Measurements from ENCODE around the gene KCNJ13. TPM values are rescaled to one million over a fixed set of nuclear protein-coding genes. Genes with fewer than 3 reads are reported as not detected.

Gene KCNJ13
- total RNA-seq, 1 experiment from 2014 or later: not detected

DNA sequence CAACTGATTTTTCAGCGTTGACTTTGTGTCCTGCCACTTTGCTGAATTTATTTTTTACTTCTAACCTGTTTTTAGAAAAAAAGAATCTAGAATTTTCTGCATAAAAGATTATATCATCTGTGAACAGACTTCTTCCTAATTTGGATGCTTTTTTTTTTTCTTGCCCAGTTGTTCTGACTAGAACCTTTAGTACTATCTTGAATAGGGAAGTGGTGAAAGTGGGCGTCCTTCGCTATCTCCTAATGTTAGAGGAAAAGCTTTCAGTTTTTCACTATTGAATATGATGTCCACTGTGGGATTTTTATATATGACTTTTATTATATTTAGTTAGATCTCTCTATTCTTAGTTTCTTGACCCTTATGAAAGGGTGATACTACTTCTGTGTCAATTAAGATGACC is 25.7 kb upstream of the KCNJ13 start:
- Histone ChIP-seq H3K9ac (ENCODE audit: low read length) (no peak overlapping the region), H3K4me2 (ENCODE audit: low read length) (no peak overlapping the region), H3K9me2 (ENCODE audit: insufficient read depth) (no peaks in the 10 kb centered on the region), H3K36me3 (ENCODE audit: control insufficient read depth in 1 of 2, insufficient read depth in 2 of 2, low read length in 2 of 2) (peaks cover 7 to 8% of the 10 kb centered on the region in 2 experiments; a peak in 2 of 4 replicates), H3K27ac (ENCODE audit: low read depth, low read length) (no peak overlapping the region), H3K4me1 (ENCODE audit: control insufficient read depth in 1 of 2, insufficient read depth in 2 of 2, low read length in 2 of 2) (no peaks in the 10 kb centered on the region), H3K4me3 (replicated peaks in 1 of 2; ENCODE audit: low read depth in 1 of 2, low read length in 2 of 2) (no peak overlapping the region), H3K79me2 (ENCODE audit: insufficient read depth, low read length) (peaks cover 11% of the 10 kb centered on the region; the same call in 1 of the 2 replicates), H3K9me3 (ENCODE audit: control insufficient read depth in 1 of 2, insufficient read depth in 1 of 2, low read depth in 1 of 2, low read length in 2 of 2) (no peaks in the 10 kb centered on the region), H3K27me3 (ENCODE audit: insufficient read depth, low read length) (no peaks in the 10 kb centered on the region), H4K20me1 (ENCODE audit: insufficient read depth) (no peaks in the 10 kb centered on the region), H2AFZ (ENCODE audit: low read depth, low read length, poor library complexity, severe bottlenecking) (no peak overlapping the region)
- DNase-seq (ENCODE audit: low read depth, low spot score) (no peak), ATAC-seq (no peak)
- no TSS peak for BruUV-seq (replicated peaks)
- intact Hi-C loops (cut with micrococcal nuclease): no loop called here
- no peak for TF ChIP-seq EZH2 (IDR thresholded peaks at IDR 0.05)
- no peak for TF ChIP-seq ZFX (IDR thresholded peaks at IDR 0.05)
- ChIA-PET POLR2A (no interaction called here), RAD21 (ENCODE audit: low non-redundant PET in 1 of 2, low total read pairs in 2 of 2, uncharacterized antibody in 2 of 2, unreplicated experiment in 2 of 2) (no interaction called here), CTCF (no interaction called here)

GRCh38 chr2:232800166-232800565 is 23.8 kb upstream of the KCNJ13 start:
- Histone ChIP-seq H2AFZ (ENCODE audit: low read depth, low read length, poor library complexity, severe bottlenecking) (no peak overlapping the region), H3K36me3 (ENCODE audit: control insufficient read depth in 1 of 2, insufficient read depth in 2 of 2, low read length in 2 of 2) (peaks cover 3 to 21% of the 10 kb centered on the region in 2 experiments; a peak in 3 of 4 replicates)

DNA sequence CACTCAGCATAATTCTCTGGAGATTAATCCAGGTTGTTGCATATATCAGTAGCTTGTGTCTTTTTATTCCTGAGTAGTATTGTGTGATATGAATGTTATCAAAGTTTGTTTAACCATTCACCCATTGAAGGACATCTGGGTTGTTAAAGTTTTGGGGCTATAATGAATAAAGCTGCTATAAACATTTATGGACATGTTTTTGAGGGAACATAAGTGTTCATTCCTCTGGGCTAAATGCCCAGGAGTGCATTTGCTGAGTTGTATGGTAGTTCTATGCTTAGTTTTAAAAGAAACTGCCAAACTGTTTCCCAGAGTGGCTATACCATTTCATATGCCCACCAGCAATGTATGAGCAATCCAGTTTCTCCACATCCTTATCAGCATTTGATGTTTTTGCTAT is 21.8 kb upstream of the KCNJ13 start:
- Histone ChIP-seq H3K4me3 (replicated peaks in 1 of 2; ENCODE audit: low read depth in 1 of 2, low read length in 2 of 2) (no peak overlapping the region), H3K27me3 (ENCODE audit: insufficient read depth, low read length) (no peaks in the 10 kb centered on the region), H3K4me2 (ENCODE audit: low read length) (no peak overlapping the region), H3K79me2 (ENCODE audit: insufficient read depth, low read length) (peaks cover 5% of the 10 kb centered on the region; the same call in 1 of the 2 replicates), H3K4me1 (ENCODE audit: control insufficient read depth in 1 of 2, insufficient read depth in 2 of 2, low read length in 2 of 2) (no peaks in the 10 kb centered on the region), H2AFZ (ENCODE audit: low read depth, low read length, poor library complexity, severe bottlenecking) (no peak overlapping the region), H3K27ac (ENCODE audit: low read depth, low read length) (no peak overlapping the region), H3K9me2 (ENCODE audit: insufficient read depth) (no peaks in the 10 kb centered on the region), H4K20me1 (ENCODE audit: insufficient read depth) (no peaks in the 10 kb centered on the region), H3K9me3 (ENCODE audit: control insufficient read depth in 1 of 2, insufficient read depth in 1 of 2, low read depth in 1 of 2, low read length in 2 of 2) (no peaks in the 10 kb centered on the region), H3K36me3 (ENCODE audit: control insufficient read depth in 1 of 2, insufficient read depth in 2 of 2, low read length in 2 of 2) (peaks cover 3 to 31% of the 10 kb centered on the region in 2 experiments; a peak in 3 of 4 replicates), H3K9ac (ENCODE audit: low read length) (no peak overlapping the region)
- DNase-seq (ENCODE audit: low read depth, low spot score) (no peak), ATAC-seq (no peak)
- intact Hi-C loops (cut with micrococcal nuclease): no loop called here
- RAD21 ChIA-PET (ENCODE audit: low non-redundant PET in 1 of 2, low total read pairs in 2 of 2, uncharacterized antibody in 2 of 2, unreplicated experiment in 2 of 2): no interaction called here
- TF ChIP-seq MAX (IDR thresholded peaks at IDR 0.05) (no peak), POLR2AphosphoS5 (IDR thresholded peaks at IDR 0.05; ENCODE audit: low read depth, low read length) (no peak), FOSL1 (IDR thresholded peaks at IDR 0.05; ENCODE audit: low read depth) (no peak), POLR2A (IDR thresholded peaks at IDR 0.05; ENCODE audit: borderline replicate concordance, extremely low read depth, insufficient read depth, insufficient read length) (no peak), EZH2 (IDR thresholded peaks at IDR 0.05) (no peak)
- CTCF ChIA-PET: interaction anchor here (1.0 kb wide), 1 partner anchor 9 kb away, joined by 4 read pairs; no protein-coding TSS in a partner anchor
- BruUV-seq (replicated peaks): no TSS peak
- POLR2A ChIA-PET: no interaction called here

More at GRCh38 chr2:232800166-232800565, 23.8 kb upstream of the KCNJ13 start:
- Histone ChIP-seq H3K27me3 (ENCODE audit: insufficient read depth, low read length) (no peaks in the 10 kb centered on the region), H4K20me1 (ENCODE audit: insufficient read depth) (no peaks in the 10 kb centered on the region), H3K9me3 (ENCODE audit: control insufficient read depth in 1 of 2, insufficient read depth in 1 of 2, low read depth in 1 of 2, low read length in 2 of 2) (no peaks in the 10 kb centered on the region), H3K27ac (ENCODE audit: low read depth, low read length) (no peak overlapping the region), H3K4me1 (ENCODE audit: control insufficient read depth in 1 of 2, insufficient read depth in 2 of 2, low read length in 2 of 2) (no peaks in the 10 kb centered on the region), H3K4me3 (replicated peaks in 1 of 2; ENCODE audit: low read depth in 1 of 2, low read length in 2 of 2) (no peak overlapping the region), H3K9ac (ENCODE audit: low read length) (no peak overlapping the region), H3K4me2 (ENCODE audit: low read length) (no peak overlapping the region), H3K79me2 (ENCODE audit: insufficient read depth, low read length) (peaks cover 11% of the 10 kb centered on the region; the same call in 1 of the 2 replicates), H3K9me2 (ENCODE audit: insufficient read depth) (no peaks in the 10 kb centered on the region)
- no peak for ATAC-seq
- no peak for DNase-seq (ENCODE audit: low read depth, low spot score)
- no TSS peak for BruUV-seq (replicated peaks)
- intact Hi-C loops (cut with micrococcal nuclease): no loop called here
- ChIA-PET POLR2A (interaction anchor here (0.7 kb wide), 1 partner anchor 331 kb away, joined by 3 read pairs; no protein-coding TSS in a partner anchor), RAD21 (ENCODE audit: low non-redundant PET in 1 of 2, low total read pairs in 2 of 2, uncharacterized antibody in 2 of 2, unreplicated experiment in 2 of 2) (no interaction called here), CTCF (no interaction called here)
- no peak for TF ChIP-seq EZH2 (IDR thresholded peaks at IDR 0.05)
